HG03064 (cell line): Measurements from ENCODE around the gene PSMA1.
"Not testable (repeated sequence)": the region's sequence is repeated elsewhere in the genome, so short reads cannot be mapped to it uniquely, and the experiment has no call there.

Experiments used
- ATAC-seq: cut with Tn5 transposase; IDR thresholded peaks from one replicate; pipeline ENCODE4 v1.9.1; 2021; ENCODE audit warnings: low read depth; ENCODE audit not compliant: unreplicated experiment

PSMA1 gene

GRCh38 chr11:14535166-14535565 lies 15.0 kb upstream of the PSMA1 start:
- not testable (repeated sequence) for ATAC-seq

- no peak for ATAC-seq
These were observed 9.8 kb upstream of the PSMA1 start for GRCh38 chr11:14529951-14530350.

DNA sequence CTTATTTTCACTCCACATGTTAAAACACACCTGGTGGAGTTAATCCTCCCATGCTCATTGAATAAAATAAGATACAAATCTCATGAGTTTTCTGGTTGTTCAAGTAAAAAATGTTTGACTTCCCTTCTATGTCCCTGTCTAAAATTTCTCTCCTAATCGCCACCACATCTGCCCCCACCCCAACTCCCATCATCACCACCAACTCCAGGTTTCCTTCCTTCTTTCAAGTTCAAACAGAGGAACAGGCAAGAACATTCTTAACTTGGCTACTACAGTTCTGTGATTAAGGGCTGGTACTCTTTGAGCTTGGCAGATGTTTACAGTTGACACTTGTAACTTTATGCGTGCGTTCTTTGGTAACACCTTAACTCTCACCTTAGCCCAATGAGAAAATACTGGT lies 9.1 kb upstream of the PSMA1 start:
- ATAC-seq = no peak

- ATAC-seq = no peak
These were observed 2.6 kb upstream of the PSMA1 start for GRCh38 chr11:14522801-14523200.

DNA sequence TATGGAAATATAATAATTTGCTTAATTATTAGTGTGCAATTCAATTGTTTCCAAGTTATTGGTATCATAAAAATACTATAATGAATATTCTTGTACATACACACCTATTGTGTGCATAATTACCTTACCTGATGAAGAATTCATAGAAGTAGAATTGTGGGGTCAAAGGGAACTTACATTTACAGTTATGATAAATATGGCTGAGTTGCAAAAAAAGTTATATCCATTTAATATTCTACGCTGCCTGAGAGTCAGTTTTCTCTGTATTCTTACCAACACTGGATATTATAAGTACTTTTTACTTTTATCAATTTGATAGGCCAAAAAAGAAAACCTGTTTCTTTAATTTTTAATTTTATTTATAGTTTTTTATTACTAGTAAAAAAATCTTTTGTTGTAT lies 2.1 kb upstream of the PSMA1 start:
- ATAC-seq = no peak

GRCh38 chr11:14520747-14521151 lies 563 bp upstream of the PSMA1 start:
- ATAC-seq = no peak

DNA sequence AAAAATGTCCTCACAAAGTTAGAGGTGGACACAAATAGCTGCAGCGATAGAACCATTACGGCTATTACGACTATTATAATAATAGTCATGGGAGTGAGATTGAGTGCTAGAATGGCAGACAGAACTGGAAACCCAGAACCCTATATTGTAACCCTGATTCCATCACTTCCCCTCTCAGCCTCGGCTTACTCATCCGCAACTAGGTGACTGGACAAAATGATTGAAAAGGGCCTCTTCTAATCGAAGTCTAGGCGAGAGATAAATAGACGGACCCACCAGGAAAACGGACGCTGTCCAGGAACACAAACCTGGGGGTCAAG lies 629 bp downstream of the PSMA1 start:
- peak; percentile 9 for ATAC-seq

DNA sequence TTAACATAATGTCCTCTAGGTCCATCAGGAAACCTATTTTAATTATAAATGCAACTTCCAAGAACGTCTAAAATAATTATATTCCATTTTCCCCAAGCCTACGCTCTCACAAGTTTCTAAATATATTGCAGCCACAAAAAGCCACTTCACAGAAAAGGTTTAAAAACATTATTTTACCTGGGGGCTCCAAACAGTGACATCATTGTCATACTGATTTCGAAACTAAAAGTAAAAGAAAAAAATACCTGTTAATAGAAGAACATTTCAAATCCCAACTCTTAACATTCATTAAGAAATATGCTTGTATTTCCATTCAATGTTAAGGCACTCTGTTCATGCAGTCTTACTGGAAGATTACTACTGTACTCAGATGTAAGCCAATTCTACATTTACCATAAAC lies 1.4 kb downstream of the PSMA1 start:
- ATAC-seq = no peak

DNA sequence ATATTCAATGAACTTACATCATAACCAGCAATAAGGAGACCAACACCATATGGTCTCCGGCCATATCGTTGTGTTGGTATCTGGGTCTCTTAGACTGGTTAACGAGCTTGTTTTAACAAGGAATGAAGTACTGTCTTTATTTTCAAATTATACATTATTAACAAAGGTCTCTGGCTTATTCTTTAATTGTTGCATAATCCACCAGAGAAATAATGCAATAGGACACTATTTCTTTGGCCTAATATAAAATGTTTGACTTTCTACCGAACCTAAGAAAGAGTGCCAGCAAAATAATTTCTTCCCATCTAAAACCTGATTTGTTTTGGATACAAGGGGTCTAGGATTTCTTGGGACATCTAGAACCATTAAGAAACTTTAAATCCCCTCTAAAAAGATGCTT lies 6.4 kb downstream of the PSMA1 start:
- no peak for ATAC-seq

DNA sequence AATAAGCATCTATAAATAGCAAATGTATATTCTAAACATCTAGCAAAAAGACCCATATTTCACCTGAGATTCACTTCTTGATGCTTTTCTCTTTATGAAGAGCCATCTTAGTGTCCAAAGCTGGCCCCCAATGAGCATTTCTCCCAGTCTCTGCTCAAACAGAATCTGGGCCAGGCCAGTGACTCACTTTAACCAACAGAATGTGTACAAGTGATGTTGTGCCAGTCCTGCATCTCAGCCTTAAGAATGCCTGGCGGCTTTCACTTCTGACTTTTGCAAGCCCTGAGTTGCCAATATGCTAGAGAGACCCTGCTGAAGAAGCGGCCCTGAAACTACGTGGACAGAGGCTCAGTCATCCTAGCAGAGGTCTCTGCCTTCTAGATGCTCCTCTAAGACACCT lies 13.7 kb downstream of the PSMA1 start:
- ATAC-seq = no peak

DNA sequence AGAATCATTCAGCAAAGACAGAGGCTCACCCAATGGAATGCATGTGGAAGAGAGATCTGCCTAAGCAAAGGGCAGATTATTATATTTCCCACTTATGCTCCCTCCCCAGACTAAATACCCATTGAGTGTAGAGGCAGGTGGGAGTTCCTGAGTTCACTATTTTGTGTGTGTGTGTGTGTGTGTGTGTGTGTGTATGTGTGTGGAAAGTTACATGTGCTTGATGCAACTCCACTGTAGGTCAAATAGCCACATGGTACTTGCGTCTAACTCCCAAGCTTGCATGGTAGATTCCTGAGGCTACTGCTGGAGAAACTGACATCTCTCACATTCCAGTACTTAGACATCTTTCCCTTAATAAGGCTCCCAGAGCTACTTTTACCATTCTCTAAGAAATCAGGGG lies 17.2 kb downstream of the PSMA1 start:
- no peak for ATAC-seq

DNA sequence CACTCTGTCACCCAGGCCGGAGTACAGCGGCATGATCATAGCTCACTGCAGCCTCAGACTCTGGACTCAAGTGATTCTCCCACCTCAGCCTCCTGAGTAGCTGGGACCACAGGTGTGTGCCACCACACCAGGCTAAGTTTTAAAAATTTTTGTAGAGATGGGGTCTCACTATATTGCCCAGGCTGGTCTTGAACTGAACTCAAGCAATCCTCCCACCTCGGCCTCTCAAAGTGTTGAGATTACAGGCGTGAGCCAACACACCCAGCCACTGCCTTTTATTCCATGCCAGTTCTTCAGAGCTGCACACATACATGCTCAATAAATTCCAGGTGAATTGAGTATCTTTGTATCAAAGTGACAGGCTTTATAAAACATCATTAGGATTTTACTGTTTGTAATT lies 18.1 kb downstream of the PSMA1 start:
- no peak for ATAC-seq

- ATAC-seq = peak; percentile 63
These were observed 20.0 kb downstream of the PSMA1 start for GRCh38 chr11:14500181-14500651.

GRCh38 chr11:14499560-14500180 lies 20.5 kb downstream of the PSMA1 start, which contains the start of gene COPB1:
COPB1 (minus strand) TSS chr11:14499811; CDS start chr11:14498928, 883 bp downstream.
- peak; percentile 78 for ATAC-seq

DNA sequence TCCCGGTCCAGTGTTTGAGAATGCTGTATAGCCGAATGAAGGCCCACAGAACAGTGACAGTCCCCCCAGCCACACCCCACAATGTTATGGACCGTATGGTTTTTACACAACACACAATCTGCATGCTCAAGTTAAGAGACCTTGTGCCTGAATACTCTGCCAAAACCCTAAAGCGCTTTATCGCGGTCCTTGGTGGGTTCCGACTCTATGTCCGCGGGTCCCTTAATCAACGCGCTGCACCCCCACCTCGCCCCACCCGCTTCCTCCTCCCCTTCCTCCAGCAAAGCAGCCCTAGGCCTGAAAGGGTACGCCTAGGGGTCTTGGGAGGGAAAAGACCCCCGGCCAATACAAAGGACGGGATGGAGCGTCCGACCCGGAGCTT lies 21.0 kb downstream of the PSMA1 start:
- peak; percentile 2 for ATAC-seq

- ATAC-seq = no peak
These were observed 39.5 kb downstream of the PSMA1 start for GRCh38 chr11:14480716-14481115.

GRCh38 chr11:14471127-14471526 lies 49.1 kb downstream of the PSMA1 start:
- ATAC-seq = no peak

DNA sequence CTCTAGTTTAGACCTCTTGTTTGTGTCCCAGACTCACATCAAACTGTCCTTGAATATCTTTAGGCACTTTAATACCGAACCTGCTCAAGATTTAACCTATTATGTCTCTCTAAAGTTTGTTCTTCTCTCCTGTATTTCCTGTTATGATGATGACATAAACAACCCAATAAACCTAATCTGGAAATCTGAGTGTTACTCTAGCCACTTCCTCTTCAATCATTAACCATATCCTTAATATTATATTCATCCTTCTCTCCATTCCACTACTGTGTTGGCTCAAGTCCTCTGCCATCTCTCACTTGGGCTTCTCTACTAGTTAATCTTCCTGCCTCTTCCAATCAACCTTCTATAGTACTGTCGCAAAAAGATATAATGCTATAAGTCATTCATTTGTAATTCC lies 56.6 kb downstream of the PSMA1 start:
- ATAC-seq = no peak

GRCh38 chr11:14460147-14460546 lies 60.0 kb downstream of the PSMA1 start:
- no peak for ATAC-seq

- no peak for ATAC-seq
These were observed 61.8 kb downstream of the PSMA1 start for GRCh38 chr11:14458377-14458776.

- ATAC-seq = no peak
These were observed 64.3 kb downstream of the PSMA1 start for GRCh38 chr11:14455648-14456430.
